Measurements from ENCODE around the gene NPTX1.

The NPTX1 gene

DNA sequence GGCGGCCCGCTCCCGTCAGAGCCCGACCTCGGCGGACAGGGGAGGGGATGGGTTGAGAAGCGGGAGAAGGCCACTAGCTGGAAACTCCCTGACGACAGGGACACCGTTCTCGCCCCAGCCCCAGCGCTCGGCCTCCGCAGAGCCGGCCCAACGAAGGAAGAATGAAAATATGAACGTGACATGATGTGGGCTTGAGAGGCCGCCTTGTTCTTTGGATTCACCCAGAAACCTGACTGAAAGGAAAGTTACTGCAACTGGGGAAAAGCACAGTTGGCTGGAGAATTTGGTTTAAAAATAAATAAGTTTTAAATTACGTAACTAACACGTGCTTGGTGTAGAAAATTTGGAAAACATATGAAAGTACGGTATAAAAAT is 21.1 kb downstream of the NPTX1 start:
- peak; percentile 73 for DNase-seq (ENCODE audit: extremely low spot score)
- TF ChIP-seq L3MBTL2 (conservative IDR thresholded peaks at IDR 0.05) (peak; percentile 65), SP1 (IDR thresholded peaks at IDR 0.05) (no peak)
- ChIA-PET POLR2A (interaction anchor here (0.6 to 3.9 kb wide), 43 partner anchors 12 to 669 kb away, joined by 3 to 104 read pairs (median 6); partner anchors contain the start of genes CHMP6, ENDOV, NPTX1 and RPTOR), CTCF (interaction anchor here (0.9 to 1.4 kb wide), 3 partner anchors 10 to 195 kb away, joined by 3 to 7 read pairs (median 6); no protein-coding TSS in a partner anchor)

- TF ChIP-seq LEF1 (IDR thresholded peaks at IDR 0.05; ENCODE audit: borderline replicate concordance): no peak
- TF ChIP-seq NFRKB (IDR thresholded peaks at IDR 0.05): no peak
- no peak for TF ChIP-seq SP1 (IDR thresholded peaks at IDR 0.05)
- TF ChIP-seq ARNT (IDR thresholded peaks at IDR 0.05): no peak
- TF ChIP-seq TARDBP (IDR thresholded peaks at IDR 0.05): no peak
- no peak for TF ChIP-seq FOXM1 (IDR thresholded peaks at IDR 0.05; ENCODE audit: borderline replicate concordance)
- TF ChIP-seq CTBP1 (IDR thresholded peaks at IDR 0.05; ENCODE audit: borderline replicate concordance): no peak
- TF ChIP-seq, protein P1, sequence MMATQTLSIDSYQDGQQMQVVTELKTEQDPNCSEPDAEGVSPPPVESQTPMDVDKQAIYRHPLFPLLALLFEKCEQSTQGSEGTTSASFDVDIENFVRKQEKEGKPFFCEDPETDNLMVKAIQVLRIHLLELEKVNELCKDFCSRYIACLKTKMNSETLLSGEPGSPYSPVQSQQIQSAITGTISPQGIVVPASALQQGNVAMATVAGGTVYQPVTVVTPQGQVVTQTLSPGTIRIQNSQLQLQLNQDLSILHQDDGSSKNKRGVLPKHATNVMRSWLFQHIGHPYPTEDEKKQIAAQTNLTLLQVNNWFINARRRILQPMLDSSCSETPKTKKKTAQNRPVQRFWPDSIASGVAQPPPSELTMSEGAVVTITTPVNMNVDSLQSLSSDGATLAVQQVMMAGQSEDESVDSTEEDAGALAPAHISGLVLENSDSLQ (IDR thresholded peaks at IDR 0.05): no peak
- peak; percentile 58 for TF ChIP-seq ELF4 (IDR thresholded peaks at IDR 0.05)
- peak; percentile 83; the same call in 1 of the 2 replicates for TF ChIP-seq L3MBTL2 (conservative IDR thresholded peaks at IDR 0.05)
- ChIA-PET POLR2A (interaction anchor here (0.6 to 3.9 kb wide), 70 partner anchors 11 to 668 kb away, joined by 3 to 104 read pairs (median 4); partner anchors contain the start of genes CHMP6, ENDOV, NPTX1 and RPTOR), CTCF (interaction anchor here (0.6 to 1.4 kb wide), 6 partner anchors 10 to 338 kb away, joined by 3 to 7 read pairs (median 4); no protein-coding TSS in a partner anchor)
- DNase-seq (ENCODE audit: extremely low spot score): peak; percentile 98
Measured at GRCh38 chr17:80454557-80455335, 21.7 kb downstream of the NPTX1 start.

DNA sequence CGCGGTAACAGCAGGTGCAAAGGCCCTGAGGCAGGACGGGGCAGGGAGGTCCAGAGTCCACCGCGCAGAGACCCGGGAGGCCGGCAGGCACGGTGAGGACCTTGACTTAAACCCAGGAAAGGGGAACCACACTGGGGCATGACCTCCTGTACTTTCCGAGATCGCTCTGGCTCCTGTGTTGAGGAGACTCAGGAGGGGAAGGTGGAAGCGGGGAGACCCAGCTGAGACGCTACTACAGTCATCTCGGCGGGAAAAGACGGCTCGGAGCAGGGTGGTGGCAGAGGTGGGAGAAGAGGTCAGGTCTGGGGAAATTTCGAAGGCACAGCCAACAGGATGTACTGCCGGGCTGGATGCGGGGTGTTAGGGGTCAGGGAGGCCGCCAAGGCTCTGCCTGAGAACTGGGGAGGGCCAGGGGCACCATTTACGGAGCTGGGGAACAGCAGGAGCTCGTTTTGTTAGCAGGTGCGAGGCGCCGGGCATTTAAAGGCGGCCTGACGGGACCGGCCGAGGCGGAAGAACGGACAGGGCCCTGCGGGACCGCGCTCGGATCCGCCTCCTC is 22.3 kb downstream of the NPTX1 start:
- TF ChIP-seq BHLHE40 (IDR thresholded peaks at IDR 0.05; ENCODE audit: borderline replicate concordance) (no peak), L3MBTL2 (conservative IDR thresholded peaks at IDR 0.05) (peak; percentile 92), FOXK2 (IDR thresholded peaks at IDR 0.05) (no peak)
- CTCF ChIA-PET: interaction anchor here (0.6 to 1.4 kb wide), 4 partner anchors 10 to 339 kb away, joined by 3 to 7 read pairs (median 4); no protein-coding TSS in a partner anchor
- POLR2A ChIA-PET: interaction anchor here (0.6 to 3.9 kb wide), 59 partner anchors 11 to 641 kb away, joined by 3 to 104 read pairs (median 4); partner anchors contain the start of genes CHMP6, NPTX1 and RPTOR
- peak; percentile 22 for DNase-seq (ENCODE audit: extremely low spot score)

DNA sequence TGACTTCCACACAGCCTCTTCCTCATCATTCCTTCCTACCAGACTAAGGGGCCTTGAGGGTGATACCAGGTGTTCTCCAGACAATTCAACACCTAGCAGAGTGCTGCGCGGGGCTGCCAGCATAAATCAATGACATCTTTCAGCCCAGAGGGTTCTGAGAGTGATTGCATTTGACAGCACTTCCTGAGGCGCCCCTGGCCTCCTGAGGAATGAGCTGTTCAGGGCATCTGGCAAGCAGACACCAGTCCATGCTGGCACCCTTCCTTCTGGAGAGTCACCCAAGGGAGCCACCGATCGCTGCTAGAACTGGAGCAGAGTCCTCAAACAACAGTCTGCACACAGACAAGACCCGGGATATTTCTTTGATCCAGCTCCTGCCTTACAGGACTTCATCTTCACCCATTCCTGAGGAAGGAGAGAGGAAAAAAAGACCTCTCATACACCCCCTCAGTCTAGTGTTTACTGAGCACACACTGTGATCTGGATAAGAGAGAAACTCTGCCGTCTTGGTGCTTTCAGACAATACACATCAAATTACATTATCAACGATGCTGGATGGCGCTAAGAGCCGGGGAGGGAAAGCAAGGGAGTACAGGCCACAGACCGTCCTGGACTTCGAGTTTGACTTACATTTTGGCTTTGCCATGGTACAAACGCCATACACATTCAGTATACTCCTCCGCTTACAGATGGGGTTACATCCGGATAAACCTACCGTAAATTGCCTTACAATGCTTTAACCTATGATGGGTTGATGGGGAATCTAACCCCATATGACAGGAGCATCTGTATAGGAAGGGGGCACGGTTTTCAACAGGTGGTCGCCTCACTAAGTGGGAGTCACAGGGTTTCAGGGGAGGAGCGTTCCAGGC is 23.0 kb downstream of the NPTX1 start:
- TF ChIP-seq NFRKB (IDR thresholded peaks at IDR 0.05): no peak
- TF ChIP-seq FOXM1 (IDR thresholded peaks at IDR 0.05; ENCODE audit: borderline replicate concordance): no peak
- TF ChIP-seq LEF1 (IDR thresholded peaks at IDR 0.05; ENCODE audit: borderline replicate concordance): no peak
- no peak for TF ChIP-seq HDGF (IDR thresholded peaks at IDR 0.05; ENCODE audit: borderline replicate concordance)
- no peak for TF ChIP-seq FOXA1 (IDR thresholded peaks at IDR 0.05)
- TF ChIP-seq CTBP1 (IDR thresholded peaks at IDR 0.05; ENCODE audit: borderline replicate concordance): no peak
- TF ChIP-seq, protein P1 (IDR thresholded peaks at IDR 0.05): no peak
- TF ChIP-seq SP1 (IDR thresholded peaks at IDR 0.05): no peak
- DNase-seq (ENCODE audit: extremely low spot score): no peak
- ChIA-PET CTCF (interaction anchor here (0.6 kb wide), 1 partner anchor 11 kb away, joined by 3 read pairs; no protein-coding TSS in a partner anchor), POLR2A (interaction anchor here (0.7 to 3.9 kb wide), 15 partner anchors 10 to 478 kb away, joined by 3 to 104 read pairs (median 6); partner anchors contain the start of gene NPTX1)

GRCh38 chr17:80452173-80452915 is 24.1 kb downstream of the NPTX1 start:
- ChIA-PET CTCF (no interaction called here), POLR2A (interaction anchor here (0.7 to 1.5 kb wide), 7 partner anchors 10 to 93 kb away, joined by 3 to 6 read pairs (median 3); no protein-coding TSS in a partner anchor)
- TF ChIP-seq ZNF384 (IDR thresholded peaks at IDR 0.05) (no peak), CTBP1 (IDR thresholded peaks at IDR 0.05; ENCODE audit: borderline replicate concordance) (no peak), FOXK2 (IDR thresholded peaks at IDR 0.05) (no peak), ARNT (IDR thresholded peaks at IDR 0.05) (no peak), FOXA1 (IDR thresholded peaks at IDR 0.05) (no peak), BHLHE40 (IDR thresholded peaks at IDR 0.05; ENCODE audit: borderline replicate concordance) (no peak), ELF4 (IDR thresholded peaks at IDR 0.05) (no peak)
- TF ChIP-seq, protein P1 (IDR thresholded peaks at IDR 0.05): no peak
- no peak for DNase-seq (ENCODE audit: extremely low spot score)

All from HEK293T (cell line).